GM13977 (cell line): ENCODE results near the gene PRDX3.

Experiments
- DNase-seq: peaks from one replicate; pipeline ENCODE4 v3.0.0; 2012; ENCODE audit warnings: low spot score
- in situ Hi-C: fragments of 300-500 bp; cut with MboI; formaldehyde crosslinking; loops from one replicate; pipeline ENCODE4 v1.12.0; 2022; ENCODE audit warnings: low sequenced_read_pairs, low pct_unique_long_range_greater_than_20kb, mixed read lengths, inconsistent platforms; ENCODE audit not compliant: unreplicated experiment
- TF ChIP-seq, protein P1 (sequence below): IDR thresholded peaks from 2 replicates; pipeline ENCODE4 v1.5.1; 2012; ENCODE audit warnings: mild to moderate bottlenecking, control low read depth; ENCODE audit not compliant: insufficient read depth; ENCODE audit errors: extremely low read depth, missing control alignments

Gene PRDX3

DNA sequence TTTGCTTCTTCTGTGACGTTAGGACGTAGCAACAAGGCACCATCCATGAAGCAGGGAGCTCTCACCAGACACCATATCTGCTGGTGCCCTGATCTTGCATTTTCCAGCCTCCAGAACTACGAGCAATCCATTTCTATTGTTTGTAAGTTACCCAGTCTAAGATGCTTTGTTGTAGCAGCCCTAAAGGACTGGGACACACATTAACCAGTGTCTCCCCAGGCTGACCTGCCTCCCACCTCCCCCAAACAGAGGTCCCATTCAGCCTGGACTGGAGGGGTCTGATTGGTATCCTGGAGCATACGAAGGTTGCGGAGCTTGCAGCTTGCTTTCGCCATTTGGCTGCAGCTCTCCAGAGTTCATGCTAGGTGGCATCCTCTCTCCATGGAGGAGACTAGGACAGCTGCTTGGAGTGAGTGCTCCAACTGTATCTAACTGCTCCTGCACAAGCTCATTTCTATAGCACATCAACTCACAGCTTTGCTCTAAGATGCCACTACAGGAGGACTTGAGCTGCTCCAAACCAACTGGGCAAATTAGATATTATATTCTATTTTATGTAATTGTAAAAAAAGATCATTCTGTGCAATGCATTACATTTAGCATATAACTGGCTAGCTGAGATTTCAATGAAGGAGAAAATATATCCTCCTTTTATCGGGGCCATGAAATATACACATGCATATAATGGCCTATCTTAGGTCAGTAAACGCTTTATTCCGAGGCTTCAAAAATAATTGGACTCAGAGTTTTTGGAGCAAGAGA is 20.8 kb upstream of the PRDX3 start:
- peak; percentile 63 for DNase-seq
- in situ Hi-C loops = no loop called here
- TF ChIP-seq, protein P1, sequence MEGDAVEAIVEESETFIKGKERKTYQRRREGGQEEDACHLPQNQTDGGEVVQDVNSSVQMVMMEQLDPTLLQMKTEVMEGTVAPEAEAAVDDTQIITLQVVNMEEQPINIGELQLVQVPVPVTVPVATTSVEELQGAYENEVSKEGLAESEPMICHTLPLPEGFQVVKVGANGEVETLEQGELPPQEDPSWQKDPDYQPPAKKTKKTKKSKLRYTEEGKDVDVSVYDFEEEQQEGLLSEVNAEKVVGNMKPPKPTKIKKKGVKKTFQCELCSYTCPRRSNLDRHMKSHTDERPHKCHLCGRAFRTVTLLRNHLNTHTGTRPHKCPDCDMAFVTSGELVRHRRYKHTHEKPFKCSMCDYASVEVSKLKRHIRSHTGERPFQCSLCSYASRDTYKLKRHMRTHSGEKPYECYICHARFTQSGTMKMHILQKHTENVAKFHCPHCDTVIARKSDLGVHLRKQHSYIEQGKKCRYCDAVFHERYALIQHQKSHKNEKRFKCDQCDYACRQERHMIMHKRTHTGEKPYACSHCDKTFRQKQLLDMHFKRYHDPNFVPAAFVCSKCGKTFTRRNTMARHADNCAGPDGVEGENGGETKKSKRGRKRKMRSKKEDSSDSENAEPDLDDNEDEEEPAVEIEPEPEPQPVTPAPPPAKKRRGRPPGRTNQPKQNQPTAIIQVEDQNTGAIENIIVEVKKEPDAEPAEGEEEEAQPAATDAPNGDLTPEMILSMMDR = peak; percentile 79

DNA sequence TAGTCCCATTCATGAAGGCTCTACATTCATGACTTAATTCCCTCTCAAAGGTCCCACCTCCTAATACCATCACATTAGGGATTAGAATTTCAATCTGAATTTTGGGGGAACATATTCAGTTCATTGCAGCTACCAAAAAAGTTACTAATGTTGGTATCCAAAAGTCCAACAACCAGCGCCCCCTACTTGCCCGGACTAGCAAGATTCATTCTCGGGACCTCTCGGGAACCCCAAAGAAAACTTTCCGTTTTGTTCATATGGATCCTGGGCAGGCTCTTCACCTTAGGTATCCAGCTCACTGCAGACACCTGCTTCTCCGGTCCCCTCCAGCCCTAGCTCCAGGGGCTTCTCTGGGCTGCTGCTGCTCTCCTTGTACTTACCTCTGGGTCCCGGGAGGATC is 19.8 kb upstream of the PRDX3 start:
- DNase-seq = peak; percentile 40
- TF ChIP-seq, protein P1 = peak; percentile 63
- in situ Hi-C loops = no loop called here

DNA sequence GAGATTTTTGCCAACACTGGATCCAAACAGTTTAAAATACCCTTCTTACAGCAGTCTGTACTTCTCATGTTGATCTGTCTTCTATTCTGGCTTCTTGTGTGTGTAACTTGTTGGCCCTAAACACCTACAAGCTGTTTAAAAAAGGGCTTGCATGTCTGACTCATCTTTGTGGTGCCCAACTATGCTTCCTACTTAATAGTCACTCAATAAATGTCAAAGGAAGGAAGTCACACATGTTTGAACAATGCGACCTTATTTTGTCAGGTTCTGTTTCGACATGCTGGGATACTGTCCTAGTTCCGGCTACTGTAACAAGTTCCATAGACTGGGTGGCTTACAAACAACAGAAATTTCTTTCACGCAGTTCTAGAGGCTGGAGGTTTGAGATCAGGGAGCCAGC is 19.3 kb upstream of the PRDX3 start:
- TF ChIP-seq, protein P1 = no peak
- in situ Hi-C loops = no loop called here
- DNase-seq = no peak

DNA sequence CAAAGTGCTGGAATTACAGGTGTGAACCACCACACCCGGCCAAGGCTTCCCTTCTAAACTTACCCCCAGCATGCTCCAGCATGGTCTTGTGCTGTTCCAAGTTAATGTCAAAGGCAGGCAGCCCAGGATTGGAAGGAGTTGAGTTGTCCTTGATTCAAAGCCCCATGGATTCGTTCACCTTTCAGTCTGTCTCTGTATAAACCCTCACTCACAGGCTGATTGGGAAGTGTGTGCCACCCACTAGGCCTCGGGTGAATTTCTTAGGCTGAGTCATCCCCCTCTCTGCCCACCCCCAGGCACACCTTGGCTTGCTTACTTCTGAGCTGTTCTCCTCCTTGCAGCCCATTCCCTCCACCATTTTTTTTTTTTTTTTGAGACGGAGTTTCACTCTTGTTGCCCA is 13.3 kb upstream of the PRDX3 start:
- in situ Hi-C loops = no loop called here
- no peak for DNase-seq
- TF ChIP-seq, protein P1 = no peak

DNA sequence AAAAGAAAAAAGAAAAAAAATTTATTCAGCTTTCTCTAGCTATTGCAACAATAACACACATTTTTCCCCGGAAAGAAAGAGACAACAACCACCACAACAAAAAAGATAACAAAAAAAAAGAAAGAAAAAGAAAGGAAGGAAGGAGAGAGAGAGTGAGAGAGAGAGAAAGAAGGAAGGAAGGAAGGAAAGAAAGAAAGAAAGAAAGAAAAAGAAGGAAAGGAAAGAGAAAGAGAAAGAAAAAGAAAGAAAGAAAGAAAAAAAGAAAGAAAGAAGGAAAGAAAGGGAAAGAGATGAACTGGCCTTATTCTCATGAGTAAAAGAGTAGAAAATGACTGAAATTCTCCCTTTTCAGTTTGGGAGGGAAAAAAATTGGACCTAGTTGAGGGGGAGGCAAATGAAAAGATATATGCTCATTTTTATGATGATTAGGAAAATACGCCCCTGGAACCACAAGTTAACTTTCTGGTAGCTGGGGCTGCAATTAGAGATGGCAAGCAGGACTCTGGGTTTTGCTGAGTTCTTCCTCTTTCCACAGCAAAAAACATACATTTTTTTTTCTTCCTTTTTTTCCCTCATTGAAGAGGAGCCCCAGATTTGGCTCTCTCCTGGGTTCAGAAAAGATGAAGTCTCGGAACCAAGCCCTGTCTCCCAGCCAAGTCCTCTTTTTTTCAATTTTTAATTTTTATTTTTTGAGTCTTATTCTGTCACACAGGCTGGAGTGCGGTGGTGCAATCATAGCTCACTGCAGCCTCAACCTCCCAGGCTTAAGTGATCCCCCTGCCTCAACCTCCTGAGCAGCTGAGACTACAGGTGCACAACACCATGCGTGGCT is 12.6 kb upstream of the PRDX3 start:
- in situ Hi-C loops = no loop called here
- DNase-seq = no peak
- TF ChIP-seq, protein P1 = no peak

DNA sequence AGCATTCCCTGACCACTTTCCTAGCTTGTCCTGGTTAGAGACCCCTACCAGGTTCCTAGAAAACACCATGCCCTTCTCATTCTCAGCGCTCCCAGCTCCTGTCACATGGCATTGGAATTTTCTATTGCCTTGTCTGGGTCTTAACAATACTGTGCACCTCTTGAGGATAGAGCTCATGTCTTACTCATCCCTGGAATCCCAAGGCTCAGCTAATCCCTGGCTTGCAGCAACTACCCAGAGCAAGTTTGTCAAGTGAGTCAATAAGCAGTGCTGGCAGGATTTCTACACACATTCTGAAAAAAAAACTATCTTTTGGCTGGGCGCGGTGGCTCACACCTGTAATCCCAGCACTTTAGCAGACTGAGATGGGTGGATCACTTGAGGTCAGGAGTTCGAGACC is 11.7 kb upstream of the PRDX3 start:
- TF ChIP-seq, protein P1 = no peak
- no peak for DNase-seq
- in situ Hi-C loops = no loop called here
